HCT116 (cell line): ENCODE results near the gene PANK3.

Experiments used
- CTCF ChIP-seq, 3 experiments: fragments of 200-600 bp in 1 of 3; sonication (generic) in 1 of 3; IDR thresholded peaks in 2 of 3; conservative IDR thresholded peaks in 1 of 3; 2 replicates each; pipeline ENCODE4 v1.5.1; 2012 to 2017; ENCODE audit warnings: low read depth in 2 of 3, low read length in 2 of 3, antibody characterized with exemption in 1 of 3, borderline replicate concordance in 1 of 3, control low read depth in 1 of 3, mild to moderate bottlenecking in 1 of 3, mixed read lengths in 1 of 3, mixed run types in 1 of 3, moderate library complexity in 1 of 3; ENCODE audit not compliant: insufficient read depth in 1 of 3
- EZH2 ChIP-seq: fragments of 200-600 bp; sonication (generic); IDR thresholded peaks from 2 replicates; pipeline ENCODE4 v1.6.1; 2017; ENCODE audit warnings: antibody characterized with exemption, mixed run types
- POLR2AphosphoS5 ChIP-seq: IDR thresholded peaks from 2 replicates; pipeline ENCODE4 v1.6.1; 2011; ENCODE audit warnings: mild to moderate bottlenecking, low read depth, low read length, moderate library complexity
- REST ChIP-seq: IDR thresholded peaks from 2 replicates; pipeline ENCODE4 v1.6.1; 2012; ENCODE audit warnings: low read depth
- ZFX ChIP-seq: fragments of 450-650 bp; IDR thresholded peaks from 2 replicates; pipeline ENCODE4 v1.6.1; 2017

- no peak for TF ChIP-seq REST
- no peak for TF ChIP-seq CTCF (IDR thresholded peaks at IDR 0.05 in 2 of 3, conservative IDR thresholded peaks at IDR 0.05 in 1 of 3; ENCODE audit: borderline replicate concordance in 1 of 3, insufficient read depth in 1 of 3, low read depth in 2 of 3, low read length in 2 of 3)
- no peak for TF ChIP-seq EZH2
- TF ChIP-seq POLR2AphosphoS5 = no peak
- TF ChIP-seq ZFX = no peak
Measured at GRCh38 chr5:168608821-168609220, 29.7 kb upstream of the PANK3 start.
